ENCODE data around the gene LAPTM4A.

DNA sequence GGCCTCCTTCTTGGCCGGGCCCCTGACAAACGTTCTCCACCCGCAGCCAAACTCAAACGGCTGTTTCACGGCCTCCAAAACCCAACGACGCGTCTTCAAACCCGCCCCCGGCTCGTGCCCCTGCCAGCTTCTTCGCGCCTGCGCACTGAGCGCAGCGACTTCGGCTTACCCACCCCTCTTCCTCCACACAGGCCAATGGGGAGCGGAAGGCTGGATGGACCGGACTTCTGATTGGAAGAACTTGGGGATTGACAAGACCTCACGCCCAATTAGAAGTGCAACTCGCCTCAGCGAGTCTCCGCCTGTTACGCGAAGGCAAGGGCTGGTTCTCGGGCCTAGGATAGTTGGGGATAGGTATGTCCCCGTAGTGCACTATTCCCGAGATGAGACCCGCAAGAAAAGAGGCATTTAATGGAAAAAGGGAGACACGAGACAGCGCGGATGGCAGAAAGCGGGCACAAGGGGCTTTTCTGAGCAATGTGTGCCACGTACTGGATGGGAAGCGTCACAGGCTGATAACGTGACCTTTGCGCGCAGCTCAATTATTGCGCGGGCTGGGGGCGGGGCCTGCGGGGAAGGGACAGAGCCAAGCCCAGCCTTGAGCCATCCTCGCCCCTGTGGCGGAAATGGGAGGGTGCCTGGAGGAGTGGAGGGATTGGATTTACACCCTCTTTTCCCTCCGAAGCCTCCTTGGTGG lies at the start of gene LAPTM4A:
- no peak for TF ChIP-seq CTCF (optimal IDR thresholded peaks at IDR 0.05 in 1 of 3, IDR thresholded peaks at IDR 0.05 in 1 of 3, conservative IDR thresholded peaks at IDR 0.05 in 1 of 3; ENCODE audit: extremely low read depth in 1 of 3, insufficient read depth in 2 of 3, low read length in 3 of 3)
- TF ChIP-seq EZH2 (IDR thresholded peaks at IDR 0.05; ENCODE audit: low read length), result no peak

Data from keratinocyte (primary cell).